ENCODE data around the gene DDX56. TPM values are rescaled to one million over a fixed set of nuclear protein-coding genes. Genes with fewer than 3 reads are reported as not detected.
A peak's percentile ranks its signal among the peaks of the same experiment; 100 is the strongest.

The DDX56 gene
- total RNA-seq, 1 experiment from 2014 or later = 83.1 TPM

DNA sequence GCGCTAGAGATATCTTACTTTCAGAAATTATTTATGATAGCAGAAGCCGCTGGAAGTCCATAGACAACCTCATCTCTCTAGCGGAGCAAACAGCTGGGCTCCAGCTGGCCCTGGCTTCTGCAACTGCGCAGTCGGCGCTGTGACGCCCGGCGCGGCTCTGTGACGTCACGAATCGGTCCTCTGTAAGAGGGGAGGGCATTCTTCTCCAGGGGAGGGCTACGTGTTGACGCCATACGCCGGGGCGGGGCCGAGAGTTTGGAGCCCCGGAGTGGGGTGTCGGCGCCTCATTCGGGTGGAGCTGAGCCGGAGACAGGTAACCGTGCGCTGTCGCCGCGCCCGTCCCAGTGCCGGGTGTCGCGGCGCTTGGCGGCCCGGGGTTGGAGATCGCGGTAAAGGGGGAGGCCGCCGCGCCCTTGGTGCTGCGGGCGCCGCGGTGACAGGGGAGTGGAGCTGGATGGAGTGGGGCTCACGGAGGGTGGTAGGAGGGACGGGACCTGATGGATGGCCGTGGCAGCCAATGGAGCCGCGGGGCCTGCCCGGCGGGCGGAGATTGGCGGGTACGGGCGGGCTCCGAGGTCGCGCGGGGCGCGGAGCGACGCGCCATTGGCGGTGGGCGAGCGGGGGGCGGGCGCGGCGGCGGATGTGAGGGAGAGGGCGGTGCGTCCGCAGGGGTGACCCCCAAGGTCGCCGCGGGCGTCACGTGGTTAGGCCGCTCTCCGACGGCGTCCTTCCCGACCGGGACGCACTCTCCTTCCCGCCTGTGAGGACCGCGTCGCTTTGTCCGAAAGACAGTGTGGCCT, 32.8 kb upstream of the DDX56 start, which contains the start of gene OGDH (continued):
- TF ChIP-seq, protein P1, sequence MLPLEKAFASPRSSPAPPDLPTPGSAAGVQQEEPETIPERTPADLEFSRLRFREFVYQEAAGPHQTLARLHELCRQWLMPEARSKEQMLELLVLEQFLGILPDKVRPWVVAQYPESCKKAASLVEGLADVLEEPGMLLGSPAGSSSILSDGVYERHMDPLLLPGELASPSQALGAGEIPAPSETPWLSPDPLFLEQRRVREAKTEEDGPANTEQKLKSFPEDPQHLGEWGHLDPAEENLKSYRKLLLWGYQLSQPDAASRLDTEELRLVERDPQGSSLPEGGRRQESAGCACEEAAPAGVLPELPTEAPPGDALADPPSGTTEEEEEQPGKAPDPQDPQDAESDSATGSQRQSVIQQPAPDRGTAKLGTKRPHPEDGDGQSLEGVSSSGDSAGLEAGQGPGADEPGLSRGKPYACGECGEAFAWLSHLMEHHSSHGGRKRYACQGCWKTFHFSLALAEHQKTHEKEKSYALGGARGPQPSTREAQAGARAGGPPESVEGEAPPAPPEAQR (CRISPR knock-in tag; IDR thresholded peaks at IDR 0.05) = no peak
- TF ChIP-seq GTF2I (CRISPR knock-in tag; conservative IDR thresholded peaks at IDR 0.05) (no peak), OVOL2 (CRISPR knock-in tag; IDR thresholded peaks at IDR 0.05; ENCODE audit: borderline replicate concordance) (no peak), ZNF416 (CRISPR knock-in tag; IDR thresholded peaks at IDR 0.05) (no peak), SMAD4 (CRISPR knock-in tag; IDR thresholded peaks at IDR 0.05) (no peak), NR1H2 (CRISPR knock-in tag; IDR thresholded peaks at IDR 0.05) (no peak), ZBTB21 (CRISPR knock-in tag; IDR thresholded peaks at IDR 0.05; ENCODE audit: borderline replicate concordance) (peak; percentile 96), CBFB (CRISPR knock-in tag; IDR thresholded peaks at IDR 0.05; ENCODE audit: low read depth) (no peak), ELF4 (CRISPR knock-in tag; IDR thresholded peaks at IDR 0.05; ENCODE audit: low read depth) (no peak), SMAD3 (CRISPR knock-in tag; IDR thresholded peaks at IDR 0.05; ENCODE audit: borderline replicate concordance) (no peak), ZNF232 (CRISPR knock-in tag; IDR thresholded peaks at IDR 0.05) (no peak), TP53 (CRISPR knock-in tag; IDR thresholded peaks at IDR 0.05) (no peak), IRF2 (CRISPR knock-in tag; IDR thresholded peaks at IDR 0.05; ENCODE audit: borderline replicate concordance, low read depth) (no peak), PRRX2 (CRISPR knock-in tag; IDR thresholded peaks at IDR 0.05) (no peak), HMGA2 (CRISPR knock-in tag; IDR thresholded peaks at IDR 0.05) (no peak), FOXJ3 (CRISPR knock-in tag; IDR thresholded peaks at IDR 0.05; ENCODE audit: borderline replicate concordance) (no peak), NR3C1 (CRISPR knock-in tag; conservative IDR thresholded peaks at IDR 0.05; ENCODE audit: low read depth) (no peak), ZNF263 (CRISPR knock-in tag; IDR thresholded peaks at IDR 0.05; ENCODE audit: low read depth) (no peak)
- TF ChIP-seq, protein P2, sequence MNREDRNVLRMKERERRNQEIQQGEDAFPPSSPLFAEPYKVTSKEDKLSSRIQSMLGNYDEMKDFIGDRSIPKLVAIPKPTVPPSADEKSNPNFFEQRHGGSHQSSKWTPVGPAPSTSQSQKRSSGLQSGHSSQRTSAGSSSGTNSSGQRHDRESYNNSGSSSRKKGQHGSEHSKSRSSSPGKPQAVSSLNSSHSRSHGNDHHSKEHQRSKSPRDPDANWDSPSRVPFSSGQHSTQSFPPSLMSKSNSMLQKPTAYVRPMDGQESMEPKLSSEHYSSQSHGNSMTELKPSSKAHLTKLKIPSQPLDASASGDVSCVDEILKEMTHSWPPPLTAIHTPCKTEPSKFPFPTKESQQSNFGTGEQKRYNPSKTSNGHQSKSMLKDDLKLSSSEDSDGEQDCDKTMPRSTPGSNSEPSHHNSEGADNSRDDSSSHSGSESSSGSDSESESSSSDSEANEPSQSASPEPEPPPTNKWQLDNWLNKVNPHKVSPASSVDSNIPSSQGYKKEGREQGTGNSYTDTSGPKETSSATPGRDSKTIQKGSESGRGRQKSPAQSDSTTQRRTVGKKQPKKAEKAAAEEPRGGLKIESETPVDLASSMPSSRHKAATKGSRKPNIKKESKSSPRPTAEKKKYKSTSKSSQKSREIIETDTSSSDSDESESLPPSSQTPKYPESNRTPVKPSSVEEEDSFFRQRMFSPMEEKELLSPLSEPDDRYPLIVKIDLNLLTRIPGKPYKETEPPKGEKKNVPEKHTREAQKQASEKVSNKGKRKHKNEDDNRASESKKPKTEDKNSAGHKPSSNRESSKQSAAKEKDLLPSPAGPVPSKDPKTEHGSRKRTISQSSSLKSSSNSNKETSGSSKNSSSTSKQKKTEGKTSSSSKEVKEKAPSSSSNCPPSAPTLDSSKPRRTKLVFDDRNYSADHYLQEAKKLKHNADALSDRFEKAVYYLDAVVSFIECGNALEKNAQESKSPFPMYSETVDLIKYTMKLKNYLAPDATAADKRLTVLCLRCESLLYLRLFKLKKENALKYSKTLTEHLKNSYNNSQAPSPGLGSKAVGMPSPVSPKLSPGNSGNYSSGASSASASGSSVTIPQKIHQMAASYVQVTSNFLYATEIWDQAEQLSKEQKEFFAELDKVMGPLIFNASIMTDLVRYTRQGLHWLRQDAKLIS (CRISPR knock-in tag; IDR thresholded peaks at IDR 0.05; ENCODE audit: borderline replicate concordance) = no peak
- TF ChIP-seq, protein P3, sequence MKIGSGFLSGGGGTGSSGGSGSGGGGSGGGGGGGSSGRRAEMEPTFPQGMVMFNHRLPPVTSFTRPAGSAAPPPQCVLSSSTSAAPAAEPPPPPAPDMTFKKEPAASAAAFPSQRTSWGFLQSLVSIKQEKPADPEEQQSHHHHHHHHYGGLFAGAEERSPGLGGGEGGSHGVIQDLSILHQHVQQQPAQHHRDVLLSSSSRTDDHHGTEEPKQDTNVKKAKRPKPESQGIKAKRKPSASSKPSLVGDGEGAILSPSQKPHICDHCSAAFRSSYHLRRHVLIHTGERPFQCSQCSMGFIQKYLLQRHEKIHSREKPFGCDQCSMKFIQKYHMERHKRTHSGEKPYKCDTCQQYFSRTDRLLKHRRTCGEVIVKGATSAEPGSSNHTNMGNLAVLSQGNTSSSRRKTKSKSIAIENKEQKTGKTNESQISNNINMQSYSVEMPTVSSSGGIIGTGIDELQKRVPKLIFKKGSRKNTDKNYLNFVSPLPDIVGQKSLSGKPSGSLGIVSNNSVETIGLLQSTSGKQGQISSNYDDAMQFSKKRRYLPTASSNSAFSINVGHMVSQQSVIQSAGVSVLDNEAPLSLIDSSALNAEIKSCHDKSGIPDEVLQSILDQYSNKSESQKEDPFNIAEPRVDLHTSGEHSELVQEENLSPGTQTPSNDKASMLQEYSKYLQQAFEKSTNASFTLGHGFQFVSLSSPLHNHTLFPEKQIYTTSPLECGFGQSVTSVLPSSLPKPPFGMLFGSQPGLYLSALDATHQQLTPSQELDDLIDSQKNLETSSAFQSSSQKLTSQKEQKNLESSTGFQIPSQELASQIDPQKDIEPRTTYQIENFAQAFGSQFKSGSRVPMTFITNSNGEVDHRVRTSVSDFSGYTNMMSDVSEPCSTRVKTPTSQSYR (CRISPR knock-in tag; IDR thresholded peaks at IDR 0.05) = no peak
- TF ChIP-seq, protein P4, sequence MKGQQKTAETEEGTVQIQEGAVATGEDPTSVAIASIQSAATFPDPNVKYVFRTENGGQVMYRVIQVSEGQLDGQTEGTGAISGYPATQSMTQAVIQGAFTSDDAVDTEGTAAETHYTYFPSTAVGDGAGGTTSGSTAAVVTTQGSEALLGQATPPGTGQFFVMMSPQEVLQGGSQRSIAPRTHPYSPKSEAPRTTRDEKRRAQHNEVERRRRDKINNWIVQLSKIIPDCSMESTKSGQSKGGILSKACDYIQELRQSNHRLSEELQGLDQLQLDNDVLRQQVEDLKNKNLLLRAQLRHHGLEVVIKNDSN (CRISPR knock-in tag; IDR thresholded peaks at IDR 0.05) = peak; percentile 94
- TF ChIP-seq, protein P5, sequence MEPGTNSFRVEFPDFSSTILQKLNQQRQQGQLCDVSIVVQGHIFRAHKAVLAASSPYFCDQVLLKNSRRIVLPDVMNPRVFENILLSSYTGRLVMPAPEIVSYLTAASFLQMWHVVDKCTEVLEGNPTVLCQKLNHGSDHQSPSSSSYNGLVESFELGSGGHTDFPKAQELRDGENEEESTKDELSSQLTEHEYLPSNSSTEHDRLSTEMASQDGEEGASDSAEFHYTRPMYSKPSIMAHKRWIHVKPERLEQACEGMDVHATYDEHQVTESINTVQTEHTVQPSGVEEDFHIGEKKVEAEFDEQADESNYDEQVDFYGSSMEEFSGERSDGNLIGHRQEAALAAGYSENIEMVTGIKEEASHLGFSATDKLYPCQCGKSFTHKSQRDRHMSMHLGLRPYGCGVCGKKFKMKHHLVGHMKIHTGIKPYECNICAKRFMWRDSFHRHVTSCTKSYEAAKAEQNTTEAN (CRISPR knock-in tag; IDR thresholded peaks at IDR 0.05) = 0 out of 2 replicates have a peak, but pooled peaks have one; percentile 4
- TF ChIP-seq, protein P6, sequence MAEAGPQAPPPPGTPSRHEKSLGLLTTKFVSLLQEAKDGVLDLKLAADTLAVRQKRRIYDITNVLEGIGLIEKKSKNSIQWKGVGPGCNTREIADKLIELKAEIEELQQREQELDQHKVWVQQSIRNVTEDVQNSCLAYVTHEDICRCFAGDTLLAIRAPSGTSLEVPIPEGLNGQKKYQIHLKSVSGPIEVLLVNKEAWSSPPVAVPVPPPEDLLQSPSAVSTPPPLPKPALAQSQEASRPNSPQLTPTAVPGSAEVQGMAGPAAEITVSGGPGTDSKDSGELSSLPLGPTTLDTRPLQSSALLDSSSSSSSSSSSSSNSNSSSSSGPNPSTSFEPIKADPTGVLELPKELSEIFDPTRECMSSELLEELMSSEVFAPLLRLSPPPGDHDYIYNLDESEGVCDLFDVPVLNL (CRISPR knock-in tag; IDR thresholded peaks at IDR 0.05; ENCODE audit: borderline replicate concordance, low read depth) = no peak
- TF ChIP-seq, protein P7, sequence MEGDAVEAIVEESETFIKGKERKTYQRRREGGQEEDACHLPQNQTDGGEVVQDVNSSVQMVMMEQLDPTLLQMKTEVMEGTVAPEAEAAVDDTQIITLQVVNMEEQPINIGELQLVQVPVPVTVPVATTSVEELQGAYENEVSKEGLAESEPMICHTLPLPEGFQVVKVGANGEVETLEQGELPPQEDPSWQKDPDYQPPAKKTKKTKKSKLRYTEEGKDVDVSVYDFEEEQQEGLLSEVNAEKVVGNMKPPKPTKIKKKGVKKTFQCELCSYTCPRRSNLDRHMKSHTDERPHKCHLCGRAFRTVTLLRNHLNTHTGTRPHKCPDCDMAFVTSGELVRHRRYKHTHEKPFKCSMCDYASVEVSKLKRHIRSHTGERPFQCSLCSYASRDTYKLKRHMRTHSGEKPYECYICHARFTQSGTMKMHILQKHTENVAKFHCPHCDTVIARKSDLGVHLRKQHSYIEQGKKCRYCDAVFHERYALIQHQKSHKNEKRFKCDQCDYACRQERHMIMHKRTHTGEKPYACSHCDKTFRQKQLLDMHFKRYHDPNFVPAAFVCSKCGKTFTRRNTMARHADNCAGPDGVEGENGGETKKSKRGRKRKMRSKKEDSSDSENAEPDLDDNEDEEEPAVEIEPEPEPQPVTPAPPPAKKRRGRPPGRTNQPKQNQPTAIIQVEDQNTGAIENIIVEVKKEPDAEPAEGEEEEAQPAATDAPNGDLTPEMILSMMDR (IDR thresholded peaks at IDR 0.05) = no peak

All from WTC11 (cell line).